Upper lobe of right lung (tissue), 1 donor: ENCODE results near the gene PMM2. TPM values are rescaled to one million over a fixed set of nuclear protein-coding genes. Genes with fewer than 3 reads are reported as not detected.

Experiments
- ATAC-seq: fragments of 200-7000 bp; cut with Tn5 transposase; one replicate; pipeline ENCODE4 v1.9.1; 2020; ENCODE audit warnings: mild to moderate bottlenecking, moderate library complexity
- DNase-seq: peaks from one replicate; pipeline ENCODE4 v3.0.0-alpha.2; 2020
- H3K27ac ChIP-seq: fragments of 200-600 bp; one replicate; pipeline ENCODE4 v1.8.0; 2022
- H3K27me3 ChIP-seq: fragments of 200-600 bp; one replicate; pipeline ENCODE4 v1.8.0; 2022; ENCODE audit warnings: mild to moderate bottlenecking
- H3K36me3 ChIP-seq: fragments of 200-600 bp; one replicate; pipeline ENCODE4 v1.8.0; 2022
- H3K4me1 ChIP-seq: fragments of 200-600 bp; one replicate; pipeline ENCODE4 v1.8.0; 2022
- H3K4me3 ChIP-seq: fragments of 200-600 bp; one replicate; pipeline ENCODE4 v1.8.0; 2022; ENCODE audit warnings: mild to moderate bottlenecking
- H3K9me3 ChIP-seq: fragments of 200-600 bp; one replicate; pipeline ENCODE4 v1.8.0; 2022
- intact Hi-C: fragments of 100-400 bp; cut with DNase I; formaldehyde crosslinking; loops from one replicate; pipeline ENCODE4 v1.11.0; 2022
- total RNA-seq: library from RNA; stranded (reverse); fragmentation: NEBNext Ultra II Directional; extraction: Animal tissue kit (Norgen Biotek cat#: 25700); gene quantifications from one replicate; pipeline ENCODE4 v1.2.1, GENCODE V29; 2021
- TF ChIP-seq, protein P1 (sequence below): fragments of 200-600 bp; IDR thresholded peaks from one replicate; pipeline ENCODE4 v1.8.0; 2022; ENCODE audit warnings: antibody characterized with exemption
- donor health status: DM: no; HTN: yes; CAD: no; lungs with severe emphysema.

PMM2 gene
- total RNA-seq, 1 donor from 2014 or later = 36.8 TPM

DNA sequence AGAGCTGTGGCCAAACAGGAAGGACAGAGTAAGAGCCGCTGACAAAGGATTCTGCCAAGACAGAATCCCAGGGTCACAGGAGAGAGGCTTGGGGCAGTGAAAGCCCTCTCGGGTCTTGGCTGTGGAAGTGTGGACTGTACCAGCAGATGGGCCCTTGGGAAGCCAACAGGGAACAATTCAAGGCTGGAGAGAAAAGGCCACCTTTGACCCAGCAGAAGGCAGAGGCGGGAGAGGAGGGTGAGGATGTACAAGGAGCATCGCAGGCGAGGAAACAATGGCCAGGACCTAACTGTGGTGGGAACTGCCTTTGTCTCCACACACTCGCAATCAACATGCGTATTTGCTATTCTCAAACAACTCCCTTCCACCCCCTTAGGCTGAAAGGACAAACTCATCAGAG lies 55.5 kb downstream of the PMM2 start:
- peaks cover 67% of the 10 kb centered on the region for H3K36me3 ChIP-seq
- peaks cover 23% of the 10 kb centered on the region for H3K4me1 ChIP-seq
- no peak for DNase-seq
- TF ChIP-seq, protein P1, sequence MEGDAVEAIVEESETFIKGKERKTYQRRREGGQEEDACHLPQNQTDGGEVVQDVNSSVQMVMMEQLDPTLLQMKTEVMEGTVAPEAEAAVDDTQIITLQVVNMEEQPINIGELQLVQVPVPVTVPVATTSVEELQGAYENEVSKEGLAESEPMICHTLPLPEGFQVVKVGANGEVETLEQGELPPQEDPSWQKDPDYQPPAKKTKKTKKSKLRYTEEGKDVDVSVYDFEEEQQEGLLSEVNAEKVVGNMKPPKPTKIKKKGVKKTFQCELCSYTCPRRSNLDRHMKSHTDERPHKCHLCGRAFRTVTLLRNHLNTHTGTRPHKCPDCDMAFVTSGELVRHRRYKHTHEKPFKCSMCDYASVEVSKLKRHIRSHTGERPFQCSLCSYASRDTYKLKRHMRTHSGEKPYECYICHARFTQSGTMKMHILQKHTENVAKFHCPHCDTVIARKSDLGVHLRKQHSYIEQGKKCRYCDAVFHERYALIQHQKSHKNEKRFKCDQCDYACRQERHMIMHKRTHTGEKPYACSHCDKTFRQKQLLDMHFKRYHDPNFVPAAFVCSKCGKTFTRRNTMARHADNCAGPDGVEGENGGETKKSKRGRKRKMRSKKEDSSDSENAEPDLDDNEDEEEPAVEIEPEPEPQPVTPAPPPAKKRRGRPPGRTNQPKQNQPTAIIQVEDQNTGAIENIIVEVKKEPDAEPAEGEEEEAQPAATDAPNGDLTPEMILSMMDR = no peak
- intact Hi-C loops = no loop called here
- no peak overlapping the region for H3K4me3 ChIP-seq
- no peak overlapping the region for H3K27ac ChIP-seq
- no peak for ATAC-seq
- no peaks in the 10 kb centered on the region for H3K27me3 ChIP-seq
- H3K9me3 ChIP-seq = no peaks in the 10 kb centered on the region

DNA sequence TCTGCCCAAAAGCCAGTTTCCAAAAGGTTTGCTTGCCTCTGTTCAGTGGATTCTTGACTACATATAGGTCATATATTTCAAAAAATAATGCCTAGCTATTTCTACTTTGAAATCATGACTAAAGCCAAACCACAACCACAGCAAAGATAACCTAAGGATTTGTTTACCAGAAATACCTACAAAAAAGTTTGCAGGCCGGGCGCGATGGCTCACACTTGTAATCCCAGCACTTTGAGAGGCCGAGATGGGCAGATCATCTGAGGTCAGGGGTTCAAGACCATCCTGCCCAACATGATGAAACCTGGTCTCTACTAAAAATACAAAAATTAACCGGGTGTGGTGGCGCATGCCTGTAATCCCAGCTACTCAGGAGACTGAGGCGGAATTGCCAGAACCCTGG lies 56.0 kb downstream of the PMM2 start:
- Histone ChIP-seq H3K4me1 (peaks cover 28% of the 10 kb centered on the region), H3K27me3 (no peaks in the 10 kb centered on the region), H3K27ac (no peak overlapping the region), H3K36me3 (peaks cover 67% of the 10 kb centered on the region), H3K4me3 (no peak overlapping the region), H3K9me3 (no peaks in the 10 kb centered on the region)
- ATAC-seq = no peak
- DNase-seq = peak; percentile 23
- TF ChIP-seq, protein P1 = no peak
- intact Hi-C loops = no loop called here

DNA sequence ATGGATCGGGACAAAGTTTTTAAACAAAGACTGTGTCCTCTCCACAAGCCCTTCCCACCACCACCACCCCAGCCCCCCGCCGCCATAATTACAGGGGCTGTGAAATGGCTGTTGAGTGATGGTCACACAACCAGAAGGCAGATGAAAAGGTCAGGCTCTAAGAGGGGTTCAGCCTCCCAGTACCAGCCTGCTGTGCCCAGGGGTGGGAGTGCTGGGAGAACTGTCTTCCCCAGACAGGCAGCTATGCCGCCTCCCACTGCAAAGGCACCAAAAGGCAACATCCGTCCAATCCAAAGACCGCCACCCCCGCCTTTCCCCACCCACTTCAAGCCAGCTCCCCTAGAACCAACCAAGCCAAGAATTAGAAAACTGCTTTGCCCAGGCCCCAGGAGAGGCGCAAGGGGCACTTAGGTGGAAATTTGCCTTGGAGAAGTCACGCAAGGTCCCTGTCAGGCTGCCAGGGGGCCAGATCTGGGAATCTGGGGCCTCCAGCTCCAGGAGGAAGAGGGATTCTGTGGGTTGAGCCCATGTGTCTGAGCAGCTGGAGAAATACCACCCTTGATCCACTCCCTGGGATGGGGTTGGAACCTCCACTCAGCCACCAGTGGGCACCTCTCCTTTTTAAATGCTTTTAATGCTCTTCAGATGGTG lies 56.8 kb downstream of the PMM2 start:
- intact Hi-C loops = no loop called here
- DNase-seq (peak; percentile 31), ATAC-seq (no peak)
- H3K27ac ChIP-seq = no peak overlapping the region
- H3K9me3 ChIP-seq = no peaks in the 10 kb centered on the region
- peaks cover 25% of the 10 kb centered on the region for H3K4me1 ChIP-seq
- TF ChIP-seq, protein P1 = no peak
- peaks cover 66% of the 10 kb centered on the region for H3K36me3 ChIP-seq
- no peak overlapping the region for H3K4me3 ChIP-seq
- no peaks in the 10 kb centered on the region for H3K27me3 ChIP-seq

DNA sequence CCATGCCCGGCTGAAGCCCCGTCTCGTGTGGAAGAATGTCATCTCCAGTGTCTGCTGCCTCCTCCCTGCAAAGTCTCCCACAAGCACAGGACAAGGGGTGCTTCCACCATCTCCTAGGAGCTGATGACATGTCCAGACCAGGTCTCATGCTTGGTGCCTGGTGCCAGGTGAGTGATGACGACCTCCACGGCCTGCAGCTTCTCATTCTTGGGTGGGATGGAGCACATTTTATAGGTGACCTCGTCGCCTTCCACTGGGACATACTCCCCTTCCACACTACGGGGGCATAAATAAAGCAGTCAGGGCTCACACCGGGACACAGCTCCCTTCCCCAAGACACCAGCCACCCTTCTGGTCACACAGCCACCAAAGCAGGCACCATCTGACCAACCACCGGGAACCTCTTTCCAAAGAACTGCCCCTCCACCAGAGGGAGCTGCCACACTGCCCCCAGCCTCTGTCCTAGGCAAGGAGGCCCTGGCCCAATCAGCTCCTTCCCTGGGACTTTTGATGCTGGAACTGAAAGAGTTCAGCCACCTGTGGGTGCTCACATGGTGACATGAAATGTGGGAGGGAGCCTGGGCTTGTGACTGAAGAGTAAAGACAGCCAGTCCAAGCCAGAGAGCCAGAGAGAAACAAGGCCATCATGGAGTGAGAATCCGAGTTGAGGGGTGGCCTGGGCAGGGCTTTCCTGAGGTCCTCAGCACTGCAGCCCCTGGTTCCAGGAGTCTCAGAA lies 57.6 kb downstream of the PMM2 start:
- DNase-seq = peak; percentile 35
- Histone ChIP-seq H3K36me3 (peaks cover 58% of the 10 kb centered on the region), H3K4me1 (peaks cover 23% of the 10 kb centered on the region), H3K4me3 (no peak overlapping the region), H3K9me3 (no peaks in the 10 kb centered on the region), H3K27ac (peak overlapping the region; percentile 24), H3K27me3 (no peaks in the 10 kb centered on the region)
- intact Hi-C loops = no loop called here
- ATAC-seq = no peak
- TF ChIP-seq, protein P1 = peak; percentile 10

DNA sequence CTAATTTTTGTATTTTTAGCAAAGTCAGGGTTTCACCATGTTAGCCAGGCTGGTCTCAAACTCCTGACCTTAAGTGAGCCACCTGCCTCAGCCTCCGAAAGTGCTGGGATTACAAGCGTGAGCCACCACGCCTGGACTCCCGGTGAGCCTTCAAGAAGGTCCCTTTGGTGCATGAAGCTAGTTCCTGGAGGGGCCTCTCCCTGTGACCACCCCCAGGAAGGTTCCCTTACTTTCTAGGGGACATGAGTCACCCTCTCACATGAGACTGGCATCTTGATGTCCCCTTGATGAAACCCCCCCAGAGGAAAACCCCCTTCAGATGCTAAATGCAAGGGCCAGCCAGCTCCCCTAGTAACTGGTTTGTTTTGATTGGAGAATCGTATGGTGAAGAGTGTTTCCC lies 58.3 kb downstream of the PMM2 start:
- TF ChIP-seq, protein P1 = no peak
- Histone ChIP-seq H3K27ac (peak overlapping the region; percentile 24), H3K4me1 (peaks cover 27% of the 10 kb centered on the region), H3K27me3 (no peaks in the 10 kb centered on the region), H3K36me3 (peaks cover 56% of the 10 kb centered on the region), H3K4me3 (no peak overlapping the region), H3K9me3 (no peaks in the 10 kb centered on the region)
- intact Hi-C loops = no loop called here
- peak; percentile 48 for DNase-seq
- ATAC-seq = no peak
